Measurements from ENCODE around the gene GART.

- TF ChIP-seq CTCF (IDR thresholded peaks at IDR 0.05), result no peak
- no peak for TF ChIP-seq POLR2AphosphoS5 (IDR thresholded peaks at IDR 0.05)
These were observed 709 bp downstream of the GART start for GRCh38 chr21:33541105-33541711.
